Measurements from ENCODE around the gene ARPC1A.
"Not testable (repeated sequence)": the region's sequence is repeated elsewhere in the genome, so short reads cannot be mapped to it uniquely, and the experiment has no call there.

Gene ARPC1A

DNA sequence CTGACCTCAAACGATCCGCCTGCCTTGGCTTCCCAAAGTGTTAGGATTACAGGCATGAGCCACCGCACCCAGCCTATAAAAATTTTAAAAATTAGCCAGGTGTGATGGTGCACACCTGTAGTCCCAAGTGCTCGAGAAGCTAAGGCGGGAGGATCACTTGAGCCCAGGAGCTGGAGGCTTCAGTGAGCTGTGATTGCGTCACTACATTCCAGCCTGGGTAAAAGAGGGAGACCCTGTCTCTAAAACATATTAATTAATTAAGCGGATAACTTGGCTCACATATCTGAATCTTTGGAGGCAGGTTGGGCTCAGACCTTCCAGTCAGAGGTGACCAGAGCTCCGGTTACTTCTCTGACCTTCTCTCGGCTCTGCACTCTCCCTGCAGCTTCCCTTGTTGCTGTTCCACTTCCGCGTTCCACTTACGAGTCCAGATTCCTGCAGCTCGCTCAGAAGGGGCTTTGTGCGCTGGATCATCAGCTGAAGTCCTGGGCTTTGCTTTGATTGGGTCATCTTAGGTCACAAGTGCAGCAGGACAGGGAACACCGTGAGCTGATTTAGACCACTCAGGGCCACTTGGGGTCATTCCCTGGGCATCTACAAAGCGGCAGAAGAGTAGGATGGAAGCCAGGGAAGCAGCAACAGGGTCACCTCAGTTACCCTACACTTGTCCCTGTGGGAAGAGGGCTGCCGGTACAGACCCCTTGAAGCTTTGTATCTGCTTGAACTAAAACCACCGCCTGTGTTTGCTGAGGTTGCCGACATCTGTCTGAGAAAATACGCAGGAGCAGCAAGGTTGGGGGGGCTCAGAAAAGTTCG, 46.8 kb downstream of the ARPC1A start:
- FAIRE-seq, result no peak

DNA sequence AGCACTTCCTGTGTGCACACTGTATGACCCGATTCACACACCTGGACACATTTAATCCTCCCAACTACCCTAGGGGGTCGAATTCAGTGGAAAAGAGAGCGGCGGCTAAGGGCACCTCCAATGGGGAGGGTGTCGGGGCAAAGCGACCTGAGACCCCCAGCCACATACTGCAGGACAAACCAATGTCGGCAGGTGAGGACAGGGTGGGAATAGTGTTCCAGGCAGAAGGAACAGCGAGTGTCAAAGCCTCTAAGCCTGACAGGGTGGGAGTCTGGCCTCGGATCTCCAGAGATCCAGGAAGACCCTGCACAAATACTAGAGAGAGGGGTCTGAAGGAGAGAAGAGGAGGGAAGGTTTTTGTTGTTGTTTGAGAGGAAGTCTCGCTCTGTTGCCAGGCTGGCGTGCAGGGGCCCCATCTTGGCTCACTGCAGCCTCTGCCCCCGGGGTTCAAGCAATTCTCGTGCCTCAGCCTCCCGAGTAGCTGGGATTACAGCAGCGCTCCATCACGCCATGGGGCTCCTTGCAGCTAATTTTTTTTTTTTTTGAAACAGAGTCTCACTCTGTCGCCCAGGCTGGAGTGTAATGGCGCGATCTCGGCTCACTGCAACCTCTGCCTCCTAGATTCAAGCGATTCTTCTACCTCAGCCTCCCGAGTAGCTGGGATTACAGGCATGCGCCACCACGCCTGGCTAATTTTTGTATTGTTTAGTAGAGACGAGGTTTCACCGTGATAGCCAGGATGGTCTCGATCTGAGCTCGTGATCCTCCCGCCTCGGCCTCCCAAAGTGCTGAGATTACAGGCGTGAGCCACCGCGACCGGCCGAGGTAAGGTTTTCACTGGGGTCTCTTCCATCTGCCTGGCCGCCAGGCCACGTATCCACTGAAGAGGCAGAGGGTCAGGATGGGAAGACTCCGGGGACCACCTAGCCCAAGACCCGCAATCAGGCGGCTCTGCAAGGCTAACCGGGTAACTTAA, 47.7 kb downstream of the ARPC1A start:
- FAIRE-seq, result no peak

DNA sequence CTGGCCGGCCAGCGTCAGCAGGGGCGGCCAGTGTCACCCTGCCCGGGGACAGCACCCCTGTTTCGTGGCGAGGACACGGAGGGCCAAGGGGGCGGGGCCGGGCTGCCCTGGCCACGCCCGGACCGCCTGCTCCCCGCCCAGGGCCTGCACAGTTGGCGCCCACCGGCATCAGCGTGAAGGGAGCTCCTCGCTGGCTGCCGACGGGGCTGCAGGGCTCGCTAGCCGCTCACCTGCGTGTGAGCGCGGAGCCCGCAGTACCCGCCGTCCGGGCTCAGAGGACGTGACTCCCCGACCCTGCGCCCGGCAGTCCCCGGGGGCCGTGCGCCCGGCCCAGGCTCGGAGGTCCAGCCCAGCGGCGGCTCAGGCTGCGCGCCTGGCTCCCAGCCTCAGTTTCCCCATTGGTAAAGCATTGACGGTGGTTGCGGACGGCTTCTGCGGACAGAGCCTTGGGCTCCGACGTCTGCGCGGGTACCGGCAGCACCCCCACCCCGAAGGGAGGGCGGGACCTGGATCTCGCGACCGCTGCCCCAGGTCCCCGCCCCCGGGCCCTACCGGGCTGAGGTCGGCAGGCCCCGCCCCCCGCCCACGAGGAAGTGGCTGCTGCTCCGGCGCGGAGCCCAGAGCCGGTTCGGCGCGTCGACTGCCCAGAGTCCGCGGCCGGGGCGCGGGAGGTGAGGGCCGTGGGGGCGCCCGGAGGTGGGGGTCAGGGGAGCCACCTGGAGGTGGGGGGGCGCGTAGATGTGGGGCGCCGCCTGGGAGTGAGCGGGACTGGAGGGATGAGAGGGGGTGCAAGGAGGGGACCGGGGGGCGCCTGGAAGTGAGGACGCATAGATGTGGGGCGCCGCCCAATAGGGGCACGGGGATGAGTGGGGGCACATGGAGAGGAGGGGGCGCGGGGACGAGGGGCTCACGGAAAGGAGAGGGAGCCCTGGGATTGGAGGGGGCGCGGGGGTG, 48.7 kb downstream of the ARPC1A start, which contains the start of gene ARPC1B:
Gene ARPC1B (plus strand): TSS at position 620 of the 954 bp plus-strand sequence. CDS start 10,985 bp downstream, outside the sequence.
- no peak for FAIRE-seq

DNA sequence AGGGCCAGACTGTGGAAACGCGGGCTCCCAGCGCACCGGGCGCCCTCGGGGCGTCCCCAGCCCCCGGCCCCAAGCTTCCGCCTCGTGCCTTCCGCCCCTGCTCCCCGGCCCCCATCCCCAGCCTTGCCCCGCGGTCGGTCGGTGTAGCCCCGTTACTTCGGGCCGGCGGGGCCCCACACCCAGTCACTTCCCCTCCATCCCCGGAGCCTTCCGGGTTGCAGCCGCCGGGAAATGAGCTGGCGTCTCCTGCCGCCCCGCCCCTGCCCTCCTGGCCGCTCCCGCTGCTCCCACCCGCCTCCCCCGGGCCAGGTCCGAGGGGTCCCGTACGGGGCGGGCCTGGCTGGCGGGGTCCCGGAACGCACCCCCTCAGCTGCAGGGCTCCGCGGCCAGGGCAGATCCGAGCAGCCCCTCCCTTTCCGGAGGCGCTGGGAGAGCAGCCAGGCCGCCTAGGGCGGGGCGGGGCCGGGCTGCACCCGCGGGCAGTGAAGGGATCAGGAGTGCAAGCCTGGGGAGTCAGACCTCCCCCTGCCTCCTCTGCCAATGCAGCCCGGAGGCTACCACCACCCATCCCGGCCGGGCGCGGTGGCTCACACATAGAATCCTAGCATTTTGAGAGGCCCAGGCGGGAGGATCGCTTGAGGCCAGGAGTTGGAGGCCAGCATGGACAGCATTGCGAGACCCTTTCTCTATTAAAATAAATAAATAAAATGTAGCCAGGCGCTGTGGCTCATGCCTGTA, 49.5 kb downstream of the ARPC1A start:
- FAIRE-seq, result no peak

DNA sequence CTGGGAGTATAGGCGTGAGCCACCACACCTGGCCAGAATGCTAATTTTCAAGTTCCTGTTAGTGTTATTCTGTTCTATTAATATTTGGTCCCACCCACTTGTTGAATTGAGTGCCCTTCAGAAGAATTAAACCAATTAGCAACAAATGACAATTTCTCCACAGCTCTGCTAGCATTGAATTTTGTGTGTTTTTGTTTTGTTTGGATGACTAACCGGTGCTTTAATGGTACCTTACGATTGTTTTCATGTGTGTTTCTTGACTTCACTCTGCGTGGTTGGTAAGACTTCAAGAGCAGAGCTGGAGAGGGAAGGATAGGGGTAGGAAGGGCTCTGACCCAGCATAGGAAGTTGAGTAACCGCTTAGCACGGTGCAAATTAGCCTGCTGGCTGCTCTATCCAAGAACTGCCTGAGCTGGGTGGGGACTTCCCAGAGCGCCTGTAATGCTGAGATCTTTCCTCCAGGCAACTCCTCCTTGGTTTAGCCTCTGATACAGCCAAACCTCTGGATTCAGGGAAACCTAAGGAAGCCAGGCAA, 53.4 kb downstream of the ARPC1A start:
- FAIRE-seq, result no peak

DNA sequence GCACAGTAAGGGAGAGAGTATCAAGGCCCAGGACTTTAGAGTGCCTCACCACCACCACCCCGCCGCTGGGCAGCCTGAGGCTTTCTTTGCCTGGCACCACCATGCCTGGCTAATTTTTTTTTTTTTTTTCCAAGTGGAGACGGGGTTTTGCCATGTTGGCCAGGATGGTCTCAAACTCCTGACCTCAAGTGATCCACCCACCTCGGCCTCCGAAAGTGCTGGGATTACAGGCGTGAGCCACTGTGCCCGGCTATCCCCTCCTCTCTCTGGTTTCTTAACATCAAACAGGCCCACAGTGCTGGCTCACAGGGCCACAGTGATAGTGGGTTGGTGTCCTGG, 54.0 kb downstream of the ARPC1A start:
- FAIRE-seq, result not testable (repeated sequence)

DNA sequence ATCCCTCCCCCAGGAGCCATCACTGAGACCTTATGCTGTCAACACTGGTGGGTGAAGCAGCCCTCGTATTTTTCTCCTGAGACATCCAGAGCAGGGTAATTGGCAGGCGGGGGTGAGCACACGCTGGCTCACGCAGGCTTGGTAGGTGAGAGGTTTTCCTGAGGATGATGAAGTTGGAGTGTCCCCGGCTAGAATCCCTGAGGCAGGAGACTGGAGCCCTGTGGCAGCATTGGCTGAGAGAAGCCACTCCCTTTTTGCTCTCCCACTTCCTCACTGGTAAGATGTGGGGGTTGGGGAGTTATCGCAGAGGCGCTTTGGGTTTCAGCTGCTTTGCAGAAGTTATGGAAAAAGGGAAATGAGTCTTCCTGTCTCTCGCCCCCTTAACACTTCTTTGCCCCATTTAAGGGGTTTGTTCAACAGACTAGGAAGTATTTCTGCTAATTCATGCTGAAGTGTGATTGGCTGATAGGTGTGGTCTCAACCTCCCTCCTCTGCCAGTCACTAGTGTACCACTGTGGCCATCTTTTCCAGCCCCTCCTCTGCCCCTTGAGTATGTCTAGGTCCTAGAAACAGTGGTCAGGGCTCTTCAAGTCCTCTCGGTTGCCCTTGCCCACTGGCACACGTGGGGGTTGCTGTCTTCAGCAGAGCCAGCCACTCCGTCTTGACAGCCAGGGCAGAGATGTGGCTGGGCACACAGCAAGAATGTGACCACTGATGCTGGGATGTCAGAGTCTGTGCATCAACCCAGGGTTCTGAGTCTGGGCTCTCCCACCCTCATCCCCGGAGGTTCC, 54.5 kb downstream of the ARPC1A start:
- no peak for FAIRE-seq

DNA sequence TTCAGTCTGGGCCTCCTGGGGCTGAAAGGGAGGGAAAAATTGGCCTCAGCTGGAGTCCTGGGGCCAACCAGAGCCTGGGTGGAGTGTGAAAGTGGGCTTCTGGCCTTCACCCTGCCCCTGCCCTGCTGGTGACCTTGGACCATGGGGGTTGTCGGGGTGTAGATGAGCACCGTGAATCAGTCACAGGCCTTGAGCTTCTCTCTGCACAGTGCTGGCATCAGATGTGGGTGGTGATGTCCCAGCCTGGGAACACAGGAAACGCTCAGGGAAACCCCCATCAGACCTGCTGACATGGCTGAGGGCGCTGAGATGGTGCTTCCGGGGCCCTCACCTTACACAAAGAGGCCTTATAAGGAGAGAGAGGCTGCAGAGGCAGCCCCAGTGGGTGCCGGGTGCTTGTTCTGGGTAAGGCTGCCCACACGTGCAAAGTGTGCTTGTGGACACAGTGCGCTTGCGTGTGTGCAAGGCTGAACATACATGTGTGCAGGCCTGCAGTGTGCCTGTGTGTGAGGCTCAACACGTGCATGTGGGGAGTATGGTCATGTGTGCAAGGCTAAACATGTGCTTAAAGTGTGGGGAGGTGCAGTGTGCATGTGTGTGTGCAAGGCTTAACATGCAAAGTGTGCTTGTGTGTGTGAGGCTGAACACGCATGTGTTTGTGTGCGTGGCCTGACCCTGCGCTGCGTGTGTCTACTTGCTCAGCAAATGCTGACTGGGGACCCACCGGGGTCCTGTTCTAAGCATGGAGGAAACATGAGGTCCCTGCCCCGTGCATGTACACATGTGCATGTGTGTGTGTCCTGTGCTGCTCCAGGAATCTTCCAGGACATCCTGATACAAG, 55.3 kb downstream of the ARPC1A start:
- FAIRE-seq, result no peak

DNA sequence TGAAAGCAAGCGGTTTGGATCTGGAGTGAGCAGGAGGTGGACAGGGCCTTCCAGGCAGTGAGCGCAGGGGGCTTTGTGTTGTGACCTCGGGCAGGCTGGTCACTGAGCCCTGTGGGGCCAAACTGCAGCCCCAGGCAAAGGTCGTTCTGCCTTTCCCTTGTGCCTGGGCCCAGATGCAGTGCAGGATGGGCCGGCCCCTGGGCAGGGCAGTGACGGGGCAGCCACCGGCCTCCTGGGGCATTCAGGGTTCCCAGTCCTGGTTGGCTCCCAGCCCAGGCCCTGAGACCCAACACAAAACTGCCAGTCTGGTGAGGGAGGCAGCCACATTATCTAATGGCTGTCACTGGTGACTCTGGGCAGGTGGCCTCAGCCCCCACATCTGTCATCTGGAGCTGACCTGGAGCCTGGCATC, 56.0 kb downstream of the ARPC1A start:
- no peak for FAIRE-seq

DNA sequence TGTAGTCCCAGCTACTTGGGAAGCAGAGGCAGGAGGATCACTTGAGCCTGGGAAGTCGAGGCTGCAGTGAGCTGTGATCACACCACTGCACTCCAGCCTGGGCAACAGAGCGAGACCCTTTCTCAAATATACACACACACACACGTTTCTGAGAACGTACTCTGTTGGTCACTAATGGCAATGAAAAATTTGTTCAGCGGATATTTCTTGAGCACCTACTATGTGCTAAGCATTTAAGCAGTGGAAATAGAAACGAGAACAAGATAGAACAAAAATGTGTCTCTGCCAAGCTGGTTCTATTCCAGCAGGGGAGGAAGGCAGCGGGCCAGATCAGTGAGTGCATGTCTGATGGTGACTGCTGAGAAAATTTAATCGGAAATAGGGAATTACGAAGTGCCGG, 57.5 kb downstream of the ARPC1A start:
- no peak for FAIRE-seq

DNA sequence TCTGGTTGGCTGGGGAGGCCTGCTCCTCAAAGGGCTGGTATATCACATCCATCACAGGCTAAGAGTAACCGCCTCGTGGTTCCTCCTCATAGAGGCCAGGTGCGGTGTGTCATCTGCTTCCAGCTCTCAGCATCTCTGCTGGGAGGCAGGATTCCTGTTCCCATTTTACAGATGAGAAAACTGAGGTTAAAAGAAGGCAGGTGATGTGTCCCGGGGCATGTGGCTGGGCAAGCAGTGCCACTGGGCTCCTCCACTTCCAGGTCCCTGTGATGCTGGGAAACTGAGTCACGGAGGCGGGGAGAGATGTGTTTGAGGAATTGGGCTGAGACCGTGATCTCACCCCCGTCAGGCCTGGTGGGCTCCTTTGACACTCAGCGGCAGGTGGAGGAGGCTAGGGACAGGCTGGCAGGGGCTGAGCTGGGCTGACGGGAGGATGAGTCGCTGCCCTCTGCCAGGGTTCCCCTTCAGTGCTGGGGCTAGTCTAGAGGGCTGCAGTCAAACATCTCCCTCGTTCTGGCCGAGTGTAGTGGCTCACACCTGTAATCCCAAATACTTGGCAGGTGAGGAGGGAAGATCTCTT, 58.2 kb downstream of the ARPC1A start:
- no peak for FAIRE-seq

DNA sequence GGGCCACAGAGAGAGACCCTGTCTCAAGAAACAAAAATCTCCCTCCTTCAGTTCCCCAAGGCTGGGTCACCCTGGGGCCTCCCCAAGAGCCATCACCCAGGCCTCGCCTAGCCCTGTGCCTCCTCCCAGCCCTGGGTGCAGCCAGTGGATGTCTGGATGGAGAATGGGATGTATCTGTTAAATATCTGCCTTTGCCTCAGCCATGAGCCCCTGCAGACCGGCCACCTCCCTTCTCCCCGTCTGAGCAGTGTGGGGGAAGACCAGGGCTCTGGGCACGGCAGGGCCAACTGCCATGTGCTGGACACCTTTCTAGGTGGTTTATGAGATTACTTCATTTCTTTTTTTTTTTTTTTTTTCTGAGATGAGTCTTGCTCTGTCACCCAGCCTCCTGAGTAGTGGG, 58.8 kb downstream of the ARPC1A start:
- FAIRE-seq, result no peak

DNA sequence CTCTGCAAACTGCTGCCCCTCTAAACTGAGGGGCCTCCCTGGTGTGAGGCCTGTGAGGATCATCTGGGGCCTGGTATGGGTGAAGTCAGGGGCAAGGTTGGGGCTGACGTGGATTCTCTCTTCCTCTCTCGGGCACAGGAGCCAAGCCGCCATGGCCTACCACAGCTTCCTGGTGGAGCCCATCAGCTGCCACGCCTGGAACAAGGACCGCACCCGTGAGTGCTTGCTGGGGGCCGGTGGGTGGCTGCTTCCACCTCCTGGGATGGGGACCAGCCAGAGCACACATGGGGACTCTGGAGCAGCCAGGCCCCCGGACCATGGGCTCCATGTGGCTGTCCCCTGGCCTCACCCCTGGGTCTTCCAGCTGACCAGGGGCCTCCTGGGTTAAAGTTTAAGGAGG, 59.9 kb downstream of the ARPC1A start:
- FAIRE-seq, result no peak

DNA sequence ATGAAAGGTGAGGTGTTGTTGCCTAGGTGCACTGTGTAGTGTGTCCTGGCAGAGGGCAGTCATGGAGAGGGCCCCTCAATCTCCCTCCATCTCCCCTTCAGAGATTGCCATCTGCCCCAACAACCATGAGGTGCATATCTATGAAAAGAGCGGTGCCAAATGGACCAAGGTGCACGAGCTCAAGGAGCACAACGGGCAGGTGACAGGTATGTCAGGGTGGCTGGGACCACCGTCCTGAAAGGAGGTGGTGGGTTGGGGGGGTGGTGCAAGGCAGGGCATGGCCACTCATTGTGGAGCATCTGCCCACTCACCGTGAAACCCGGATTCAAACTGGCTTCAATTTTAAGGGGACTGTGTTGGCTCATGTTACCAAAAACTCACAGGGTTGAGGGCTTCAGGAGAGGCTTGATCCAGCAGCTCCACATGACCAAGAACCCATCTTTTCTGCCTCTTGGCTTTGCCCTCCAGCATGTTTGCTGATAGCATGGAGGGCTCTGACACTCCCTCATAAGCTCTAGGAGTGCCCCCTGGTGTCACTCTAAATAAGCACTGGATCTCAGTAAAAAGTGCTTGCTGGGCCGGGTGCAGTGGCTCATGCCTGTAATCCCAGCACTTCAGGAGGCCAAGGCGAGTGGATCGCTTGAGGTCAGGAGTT, 61.0 kb downstream of the ARPC1A start:
- FAIRE-seq, result no peak

DNA sequence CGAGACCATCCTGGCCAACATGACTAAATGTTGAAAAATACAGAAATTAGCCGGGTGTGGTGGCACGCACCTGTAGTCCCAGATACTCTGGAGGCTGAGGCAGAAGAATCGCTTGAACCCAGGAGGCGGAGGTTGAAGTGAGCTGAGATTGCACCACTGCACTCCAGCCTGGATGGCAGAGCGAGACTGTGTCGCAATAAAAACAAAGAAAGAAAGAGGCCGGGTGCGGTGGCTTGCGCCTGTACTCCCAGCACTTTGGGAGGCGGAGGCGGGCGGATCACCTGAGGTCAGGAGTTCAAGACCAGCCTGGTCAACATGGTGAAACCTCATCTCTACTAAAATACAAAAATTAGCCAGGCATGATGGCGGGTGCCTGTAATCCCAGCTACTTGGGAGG, 61.5 kb downstream of the ARPC1A start:
- FAIRE-seq, result not testable (repeated sequence)

DNA sequence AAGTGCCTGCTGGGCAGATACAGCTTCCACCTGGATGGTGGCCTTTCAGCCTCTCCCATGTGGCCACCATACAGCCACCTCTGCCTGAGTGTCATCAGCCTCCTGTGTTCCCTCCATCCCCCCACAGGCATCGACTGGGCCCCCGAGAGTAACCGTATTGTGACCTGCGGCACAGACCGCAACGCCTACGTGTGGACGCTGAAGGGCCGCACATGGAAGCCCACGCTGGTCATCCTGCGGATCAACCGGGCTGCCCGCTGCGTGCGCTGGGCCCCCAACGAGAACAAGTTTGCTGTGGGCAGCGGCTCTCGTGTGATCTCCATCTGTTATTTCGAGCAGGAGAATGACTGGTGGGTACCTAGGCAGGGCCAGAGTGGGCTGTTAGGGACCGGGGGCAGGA, 62.2 kb downstream of the ARPC1A start:
- FAIRE-seq, result no peak

DNA sequence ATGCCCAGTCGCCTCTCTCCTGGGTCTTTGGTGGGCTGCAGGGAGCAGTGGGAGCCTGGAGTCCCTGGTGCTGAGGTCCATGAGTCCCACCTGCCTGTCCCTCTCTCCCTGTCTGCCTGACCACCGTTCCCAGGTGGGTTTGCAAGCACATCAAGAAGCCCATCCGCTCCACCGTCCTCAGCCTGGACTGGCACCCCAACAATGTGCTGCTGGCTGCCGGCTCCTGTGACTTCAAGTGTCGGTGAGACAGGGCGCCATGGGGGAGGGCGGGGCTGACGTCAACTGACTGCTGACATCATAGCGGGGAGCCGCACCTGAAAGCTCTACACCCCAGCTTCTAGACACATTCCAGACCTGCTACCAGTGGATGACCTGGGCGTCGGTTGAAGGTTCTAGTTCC, 64.1 kb downstream of the ARPC1A start:
- no peak for FAIRE-seq

DNA sequence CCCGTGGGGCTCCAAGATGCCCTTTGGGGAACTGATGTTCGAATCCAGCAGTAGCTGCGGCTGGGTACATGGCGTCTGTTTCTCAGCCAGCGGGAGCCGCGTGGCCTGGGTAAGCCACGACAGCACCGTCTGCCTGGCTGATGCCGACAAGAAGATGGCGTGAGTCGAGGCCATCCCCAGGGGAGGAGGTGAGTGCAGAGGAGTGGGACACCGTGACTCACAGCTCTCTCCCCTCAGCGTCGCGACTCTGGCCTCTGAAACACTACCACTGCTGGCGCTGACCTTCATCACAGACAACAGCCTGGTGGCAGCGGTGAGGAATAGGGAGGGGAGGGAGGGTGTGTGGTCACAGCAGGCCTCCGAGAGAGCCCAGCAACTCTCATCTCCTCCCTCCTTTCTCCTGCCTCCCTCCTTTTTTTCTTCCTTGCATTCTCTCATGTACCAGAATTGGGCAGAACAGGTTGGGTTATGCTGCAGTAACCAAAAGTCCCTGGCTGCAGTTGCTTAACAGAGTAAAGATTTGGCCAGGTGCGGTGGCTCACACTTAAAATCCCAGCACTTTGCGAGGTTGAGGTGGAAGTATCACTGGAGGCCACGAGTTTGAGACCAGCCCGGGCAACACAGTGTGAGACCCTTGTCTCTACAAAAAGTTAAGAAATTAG, 65.4 kb downstream of the ARPC1A start:
- FAIRE-seq, result no peak

All from A204.1 (cell line).